Calu3 (cell line): ENCODE data around the gene HMOX2. TPM values are rescaled to one million over a fixed set of nuclear protein-coding genes. Genes with fewer than 3 reads are reported as not detected.

ENCODE experiments used
- BruUV-seq: library from RNA; stranded (reverse); fragments of 400-500 nt; replicated peaks from 2 replicates; lab custom pipeline; 2021; lab: Mats Ljungman, UMichigan
- CTCF ChIA-PET: fragments of 300-600 bp; sonication (Branson Sonifier 250); formaldehyde crosslinking; loops from one replicate; lab custom pipeline; 2022; ENCODE audit warnings: antibody characterized with exemption; lab: Charles Lee
- DNase-seq: peaks from one replicate; pipeline ENCODE4 v3.0.0; 2022
- H3K27ac Mint-ChIP-seq: one replicate; pipeline ENCODE4 v1.8.0; 2022; ENCODE audit warnings: mixed read lengths; ENCODE audit not compliant: unreplicated experiment
- H3K27me3 Mint-ChIP-seq: one replicate; pipeline ENCODE4 v1.8.0; 2022; ENCODE audit warnings: mixed read lengths; ENCODE audit not compliant: unreplicated experiment
- H3K36me3 Mint-ChIP-seq: one replicate; pipeline ENCODE4 v1.8.0; 2022; ENCODE audit warnings: mild to moderate bottlenecking, moderate library complexity, mixed read lengths; ENCODE audit not compliant: insufficient read depth, unreplicated experiment
- H3K4me1 Mint-ChIP-seq: one replicate; pipeline ENCODE4 v1.8.0; 2022; ENCODE audit warnings: mild to moderate bottlenecking, low read depth, mixed read lengths; ENCODE audit not compliant: unreplicated experiment
- H3K4me3 Mint-ChIP-seq: one replicate; pipeline ENCODE4 v1.8.0; 2022; ENCODE audit warnings: mild to moderate bottlenecking, low read depth, moderate library complexity, mixed read lengths; ENCODE audit not compliant: unreplicated experiment
- H3K9me3 Mint-ChIP-seq: one replicate; pipeline ENCODE4 v1.8.0; 2022; ENCODE audit warnings: low read depth, mixed read lengths; ENCODE audit not compliant: unreplicated experiment
- intact Hi-C: fragments of 100-400 bp; cut with micrococcal nuclease; formaldehyde crosslinking; loops from one replicate; pipeline ENCODE4 v1.10.0; 2022; ENCODE audit not compliant: unreplicated experiment
- total RNA-seq: library from RNA; stranded (reverse); gene quantifications from 2 replicates; pipeline ENCODE4 v1.2.3, GENCODE V29; 2022
- TF ChIP-seq, protein P1 (sequence below): fragments of 200-600 bp; IDR thresholded peaks from one replicate; pipeline ENCODE4 v1.8.0; 2022; ENCODE audit warnings: antibody characterized with exemption; ENCODE audit not compliant: unreplicated experiment

Gene HMOX2
- total RNA-seq, 1 experiment from 2014 or later = 79.2 TPM

DNA sequence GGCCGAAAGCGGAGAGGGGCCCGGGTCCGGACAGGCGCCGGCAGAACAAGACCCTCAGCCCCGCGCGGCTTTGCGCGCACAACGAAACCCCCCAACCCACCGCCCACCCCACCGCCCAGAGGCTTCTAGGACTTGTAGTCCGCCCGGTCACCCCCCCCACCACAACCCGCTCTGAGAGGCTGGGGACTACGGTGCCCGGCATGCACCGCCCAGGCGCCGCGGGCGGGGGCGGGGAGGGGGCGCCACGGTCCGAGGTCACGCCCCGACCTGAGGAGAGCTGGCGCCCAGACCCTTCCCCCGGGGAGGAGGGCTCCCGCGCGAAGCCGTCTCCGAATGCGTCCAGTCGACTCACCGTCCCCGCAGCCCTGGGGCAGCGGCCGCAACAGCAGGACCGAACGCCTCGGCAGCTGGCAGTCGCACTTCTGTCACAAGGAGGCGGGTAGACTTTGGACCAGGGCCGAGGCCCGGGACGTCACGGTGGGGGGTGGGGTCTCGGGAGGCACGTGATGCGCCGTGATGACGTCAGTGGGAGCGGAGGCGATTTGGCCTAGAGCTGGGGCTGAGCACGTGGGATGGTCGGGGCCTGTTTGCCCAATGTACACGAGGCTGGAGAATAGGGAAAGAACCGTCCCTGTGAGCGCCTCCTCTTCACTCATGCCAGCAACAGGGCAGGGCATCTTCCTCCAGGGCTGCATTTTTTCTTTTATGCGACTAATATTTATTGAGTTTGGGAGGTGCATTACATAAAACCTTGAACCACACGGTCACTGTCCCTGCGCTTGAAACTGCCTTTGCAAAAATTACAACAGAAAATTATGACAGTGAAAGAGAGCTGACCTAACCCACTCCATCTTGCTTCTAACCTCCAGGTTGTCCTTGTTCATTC is 62.4 kb downstream of the HMOX2 start, which contains the start of gene CDIP1:
TSS of gene CDIP1 (minus strand) at position 424 of the 886 bp plus-strand sequence. CDS start 24,643 bp downstream, outside the sequence.
- CTCF ChIA-PET = interaction anchor here (0.7 to 1.6 kb wide), 5 partner anchors 10 to 1561 kb away, joined by 3 to 9 read pairs (median 3); partner anchors contain the start of gene MGRN1
- H3K4me1 Mint-ChIP-seq = no peaks in the 10 kb centered on the region
- BruUV-seq = no TSS peak
- peak within 1 kb of the TSS; percentile 65 for H3K4me3 Mint-ChIP-seq
- H3K27ac Mint-ChIP-seq = peak within 1 kb of the TSS; percentile 96
- TF ChIP-seq, protein P1, sequence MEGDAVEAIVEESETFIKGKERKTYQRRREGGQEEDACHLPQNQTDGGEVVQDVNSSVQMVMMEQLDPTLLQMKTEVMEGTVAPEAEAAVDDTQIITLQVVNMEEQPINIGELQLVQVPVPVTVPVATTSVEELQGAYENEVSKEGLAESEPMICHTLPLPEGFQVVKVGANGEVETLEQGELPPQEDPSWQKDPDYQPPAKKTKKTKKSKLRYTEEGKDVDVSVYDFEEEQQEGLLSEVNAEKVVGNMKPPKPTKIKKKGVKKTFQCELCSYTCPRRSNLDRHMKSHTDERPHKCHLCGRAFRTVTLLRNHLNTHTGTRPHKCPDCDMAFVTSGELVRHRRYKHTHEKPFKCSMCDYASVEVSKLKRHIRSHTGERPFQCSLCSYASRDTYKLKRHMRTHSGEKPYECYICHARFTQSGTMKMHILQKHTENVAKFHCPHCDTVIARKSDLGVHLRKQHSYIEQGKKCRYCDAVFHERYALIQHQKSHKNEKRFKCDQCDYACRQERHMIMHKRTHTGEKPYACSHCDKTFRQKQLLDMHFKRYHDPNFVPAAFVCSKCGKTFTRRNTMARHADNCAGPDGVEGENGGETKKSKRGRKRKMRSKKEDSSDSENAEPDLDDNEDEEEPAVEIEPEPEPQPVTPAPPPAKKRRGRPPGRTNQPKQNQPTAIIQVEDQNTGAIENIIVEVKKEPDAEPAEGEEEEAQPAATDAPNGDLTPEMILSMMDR = no peak
- peaks cover 4% of the 10 kb centered on the region for H3K9me3 Mint-ChIP-seq
- peak; percentile 94 for DNase-seq
- peaks cover 22% of the 10 kb centered on the region for H3K36me3 Mint-ChIP-seq
- peaks cover 57% of the 10 kb centered on the region for H3K27me3 Mint-ChIP-seq
- intact Hi-C loops = no loop called here

GRCh38 chr16:4539716-4540284 is 63.6 kb downstream of the HMOX2 start:
- H3K4me3 Mint-ChIP-seq = no peak overlapping the region
- H3K27ac Mint-ChIP-seq = peak overlapping the region; percentile 55
- peaks cover 4% of the 10 kb centered on the region for H3K9me3 Mint-ChIP-seq
- peaks cover 22% of the 10 kb centered on the region for H3K36me3 Mint-ChIP-seq
- no peak for DNase-seq
- intact Hi-C loops = no loop called here
- TF ChIP-seq, protein P1 = no peak
- H3K27me3 Mint-ChIP-seq = peaks cover 67% of the 10 kb centered on the region
- CTCF ChIA-PET = no interaction called here
- H3K4me1 Mint-ChIP-seq = no peaks in the 10 kb centered on the region
- BruUV-seq = no TSS peak

- intact Hi-C loops = no loop called here
- no peak for DNase-seq
- Mint-ChIP-seq H3K27me3 (peaks cover 70% of the 10 kb centered on the region), H3K27ac (no peak overlapping the region), H3K36me3 (peaks cover 4% of the 10 kb centered on the region), H3K9me3 (peaks cover 4% of the 10 kb centered on the region), H3K4me1 (no peaks in the 10 kb centered on the region), H3K4me3 (no peak overlapping the region)
- CTCF ChIA-PET = no interaction called here
- TF ChIP-seq, protein P1 = no peak
- no TSS peak for BruUV-seq
These were observed 68.3 kb downstream of the HMOX2 start for GRCh38 chr16:4544473-4544872.

DNA sequence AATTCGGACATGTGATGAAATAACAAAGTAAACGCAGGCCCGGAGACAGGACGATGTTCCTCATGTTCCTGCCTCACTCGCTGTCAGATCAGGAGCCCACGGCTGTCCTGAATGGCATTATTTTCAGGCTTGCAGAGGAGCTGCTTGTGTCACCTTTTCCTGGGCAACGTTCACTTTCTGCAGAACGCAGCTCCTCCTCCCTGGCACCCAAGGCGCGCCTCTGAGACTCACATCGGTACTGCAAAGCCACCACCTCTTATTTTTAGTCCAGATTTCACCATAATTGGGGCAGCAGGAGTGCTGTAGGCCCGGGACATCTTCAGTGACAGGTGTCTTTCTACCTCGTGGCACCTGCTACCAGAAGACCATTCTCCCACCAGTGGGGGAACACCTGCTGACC is 71.9 kb downstream of the HMOX2 start:
- H3K9me3 Mint-ChIP-seq = no peaks in the 10 kb centered on the region
- intact Hi-C loops = loop anchor here (5.0 kb wide), 1 partner anchor 36 kb away; no protein-coding TSS in a partner anchor
- no peaks in the 10 kb centered on the region for H3K4me1 Mint-ChIP-seq
- no peak overlapping the region for H3K27ac Mint-ChIP-seq
- CTCF ChIA-PET = interaction anchor here (0.6 to 1.6 kb wide), 10 partner anchors 10 to 88 kb away, joined by 3 to 9 read pairs (median 6); partner anchors contain the start of genes CDIP1 and HMOX2
- peaks cover 83% of the 10 kb centered on the region for H3K27me3 Mint-ChIP-seq
- TF ChIP-seq, protein P1 = no peak
- H3K4me3 Mint-ChIP-seq = no peak overlapping the region
- no TSS peak for BruUV-seq
- no peaks in the 10 kb centered on the region for H3K36me3 Mint-ChIP-seq
- DNase-seq = no peak
